ENCODE results near the gene EIF2AK3.

- no peak for TF ChIP-seq CTCF (IDR thresholded peaks at IDR 0.05; ENCODE audit: poor library complexity)
- TF ChIP-seq EZH2 (IDR thresholded peaks at IDR 0.05; ENCODE audit: borderline replicate concordance), result no peak
- no peak for TF ChIP-seq EZH2phosphoT487 (IDR thresholded peaks at IDR 0.05; ENCODE audit: low read depth, severe bottlenecking, unreplicated experiment)
Observed at GRCh38 chr2:88657131-88657530, 29.9 kb upstream of the EIF2AK3 start.
